ENCODE measurements around the gene AHCY. TPM values are rescaled to one million over a fixed set of nuclear protein-coding genes. Genes with fewer than 3 reads are reported as not detected.

Gene AHCY
- total RNA-seq, 1 experiment from 2014 or later: 401 TPM

GRCh38 chr20:34268851-34269636, 34.1 kb downstream of the AHCY start (continued):
- no peak for TF ChIP-seq ZNF232 (CRISPR knock-in tag; IDR thresholded peaks at IDR 0.05)
- TF ChIP-seq GTF2I (CRISPR knock-in tag; conservative IDR thresholded peaks at IDR 0.05): no peak
- TF ChIP-seq ZNF281 (CRISPR knock-in tag; IDR thresholded peaks at IDR 0.05): peak; percentile 81; the same call in 1 of the 2 replicates
- TF ChIP-seq AR (CRISPR knock-in tag; IDR thresholded peaks at IDR 0.05): no peak
- TF ChIP-seq NR2C2 (CRISPR knock-in tag; IDR thresholded peaks at IDR 0.05): no peak
- TF ChIP-seq SMAD3 (CRISPR knock-in tag; IDR thresholded peaks at IDR 0.05; ENCODE audit: borderline replicate concordance): no peak
- TF ChIP-seq CBFB (CRISPR knock-in tag; IDR thresholded peaks at IDR 0.05; ENCODE audit: low read depth): 0 out of 2 replicates have a peak, but pooled peaks have one; percentile 79
- 0 out of 2 replicates have a peak, but pooled peaks have one; percentile 44 for TF ChIP-seq E2F4 (CRISPR knock-in tag; IDR thresholded peaks at IDR 0.05; ENCODE audit: borderline replicate concordance, low read depth)
- no peak for TF ChIP-seq ATF6 (CRISPR knock-in tag; IDR thresholded peaks at IDR 0.05)
- TF ChIP-seq CREM (CRISPR knock-in tag; IDR thresholded peaks at IDR 0.05): no peak
- peak; percentile 60; the same call in 1 of the 2 replicates for TF ChIP-seq ESRRA (CRISPR knock-in tag; IDR thresholded peaks at IDR 0.05; ENCODE audit: borderline replicate concordance)
- 0 out of 2 replicates have a peak, but pooled peaks have one; percentile 82 for TF ChIP-seq ELF4 (CRISPR knock-in tag; IDR thresholded peaks at IDR 0.05; ENCODE audit: low read depth)
- no peak for TF ChIP-seq ZNF396 (CRISPR knock-in tag; IDR thresholded peaks at IDR 0.05; ENCODE audit: borderline replicate concordance)
- TF ChIP-seq JUN (CRISPR knock-in tag; IDR thresholded peaks at IDR 0.05): 0 out of 2 replicates have a peak, but pooled peaks have one; percentile 27
- TF ChIP-seq FOXP1 (CRISPR knock-in tag; IDR thresholded peaks at IDR 0.05; ENCODE audit: borderline replicate concordance): peak; percentile 75
- peak; percentile 39; the same call in 1 of the 2 replicates for TF ChIP-seq IRF2 (CRISPR knock-in tag; IDR thresholded peaks at IDR 0.05; ENCODE audit: borderline replicate concordance, low read depth)
- TF ChIP-seq ZSCAN18 (CRISPR knock-in tag; IDR thresholded peaks at IDR 0.05): no peak
- TF ChIP-seq ZNF138 (CRISPR knock-in tag; conservative IDR thresholded peaks at IDR 0.05): 0 out of 2 replicates have a peak, but pooled peaks have one; percentile 70
- TF ChIP-seq ZMAT4 (CRISPR knock-in tag; IDR thresholded peaks at IDR 0.05): no peak
- TF ChIP-seq NFYB (CRISPR knock-in tag; conservative IDR thresholded peaks at IDR 0.05; ENCODE audit: low read depth): no peak
- TF ChIP-seq NFE2L1 (CRISPR knock-in tag; IDR thresholded peaks at IDR 0.05): peak; percentile 67; the same call in 1 of the 2 replicates
- no peak for TF ChIP-seq GRHL2 (CRISPR knock-in tag; IDR thresholded peaks at IDR 0.05; ENCODE audit: insufficient replicate concordance, severe bottlenecking)
- no peak for TF ChIP-seq ZNF121 (CRISPR knock-in tag; IDR thresholded peaks at IDR 0.05)
- TF ChIP-seq GABPB1 (CRISPR knock-in tag; IDR thresholded peaks at IDR 0.05): no peak
- TF ChIP-seq FOXP4 (CRISPR knock-in tag; IDR thresholded peaks at IDR 0.05): peak; percentile 95
- no peak for TF ChIP-seq FOXJ3 (CRISPR knock-in tag; IDR thresholded peaks at IDR 0.05; ENCODE audit: borderline replicate concordance)
